Measurements from ENCODE around the gene ZNF787.
"Not testable (repeated sequence)": the region's sequence is repeated elsewhere in the genome, so short reads cannot be mapped to it uniquely, and the experiment has no call there.

Gene ZNF787

DNA sequence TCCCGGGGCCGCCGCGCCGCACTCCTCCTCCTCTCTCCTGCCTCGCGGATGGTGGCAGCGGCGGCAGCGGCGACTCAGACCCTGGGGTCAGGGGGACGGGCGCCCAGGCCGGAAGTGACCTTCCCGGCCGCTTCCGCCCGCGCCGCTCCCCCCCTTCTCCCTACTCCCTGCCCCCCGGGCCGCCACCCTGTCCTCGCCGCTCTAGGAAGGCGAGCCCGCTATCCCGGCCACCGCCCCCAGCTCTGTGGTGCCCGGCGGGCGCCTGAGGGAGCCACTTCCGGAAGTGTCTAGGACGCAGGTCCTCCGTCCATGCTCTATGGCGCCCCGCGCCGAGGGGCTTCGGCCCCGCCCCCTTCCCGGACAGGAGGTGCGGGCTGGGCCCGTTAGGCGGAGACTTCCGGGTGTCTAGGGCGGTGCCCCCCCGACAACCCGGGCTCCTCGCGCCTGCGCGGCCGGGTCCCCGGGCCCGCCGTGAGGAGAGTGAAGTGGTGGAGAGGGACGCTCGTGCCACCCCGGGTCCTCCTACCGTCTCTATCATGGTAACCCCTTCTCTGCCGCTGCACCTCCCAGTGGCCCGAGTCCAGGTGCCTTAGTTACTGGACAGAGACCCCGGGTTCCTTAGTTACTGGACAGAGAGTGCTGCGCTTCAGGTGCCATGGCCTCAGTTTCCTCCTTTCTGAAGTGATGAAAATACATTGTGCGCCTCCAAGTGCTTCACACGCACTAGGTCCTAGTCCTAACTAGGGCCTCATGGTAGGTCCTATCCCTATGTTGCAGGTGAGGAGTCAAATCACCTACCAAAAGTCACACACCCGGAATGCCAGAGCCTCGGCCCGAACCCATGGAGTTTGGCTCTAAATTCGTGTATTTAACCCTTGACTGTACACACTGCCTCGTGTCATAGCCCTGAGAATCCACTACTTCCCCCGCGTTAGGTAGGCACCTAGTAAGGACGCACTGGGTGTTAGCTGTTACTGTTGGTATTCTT is at the start of gene ZNF787:
Gene ZNF787 (minus strand): TSS at position 116 of the 988 bp plus-strand sequence. CDS start 18,078 bp downstream, outside the sequence.
- peak; percentile 98 for DNase-seq (ENCODE audit: low spot score)

DNA sequence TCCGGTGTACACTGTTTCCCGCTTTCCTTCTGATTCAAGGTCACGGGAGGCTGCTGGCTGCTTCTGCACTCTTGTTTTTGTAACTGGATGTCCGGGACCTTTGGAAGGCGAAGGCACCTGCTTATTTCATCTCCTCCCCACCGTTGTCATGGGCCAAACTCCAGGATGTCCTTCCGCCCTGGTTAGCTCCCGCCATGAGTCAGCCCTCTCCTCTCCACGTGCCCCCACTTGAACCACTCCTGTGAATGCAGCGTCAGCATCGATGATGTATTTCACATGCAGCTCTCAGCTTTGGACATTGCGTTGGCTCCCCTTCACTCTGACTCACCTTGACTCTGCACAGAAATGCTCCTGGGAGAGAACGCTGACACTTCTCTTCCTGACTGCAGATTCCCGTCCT is 49.2 kb upstream of the ZNF787 start:
- no peak for DNase-seq (ENCODE audit: low spot score)

DNA sequence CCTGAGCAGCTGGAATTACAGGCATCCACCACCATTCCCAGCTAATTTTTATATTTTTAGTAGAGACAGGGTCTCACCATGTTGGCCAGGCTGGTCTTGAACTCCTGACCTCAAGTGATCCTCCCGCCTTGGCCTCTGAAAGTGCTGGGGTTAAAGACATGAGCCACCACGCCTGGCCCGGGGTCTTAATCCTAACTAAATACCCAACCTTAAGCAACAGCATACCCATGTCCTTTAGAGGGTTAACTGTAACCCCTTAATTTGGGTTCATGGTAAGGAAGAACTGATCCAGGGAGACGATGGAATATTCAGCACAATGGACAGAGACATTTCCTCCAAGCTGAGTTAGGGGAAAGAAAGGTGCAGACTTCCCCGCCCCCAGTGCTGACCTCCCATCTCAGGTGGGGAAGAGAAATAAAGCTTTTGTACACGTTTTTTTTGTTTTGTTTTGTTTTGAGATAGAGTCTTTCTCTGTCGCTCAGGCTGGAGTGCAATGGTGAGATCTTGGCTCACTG is 46.0 kb upstream of the ZNF787 start:
- no peak for DNase-seq (ENCODE audit: low spot score)

DNA sequence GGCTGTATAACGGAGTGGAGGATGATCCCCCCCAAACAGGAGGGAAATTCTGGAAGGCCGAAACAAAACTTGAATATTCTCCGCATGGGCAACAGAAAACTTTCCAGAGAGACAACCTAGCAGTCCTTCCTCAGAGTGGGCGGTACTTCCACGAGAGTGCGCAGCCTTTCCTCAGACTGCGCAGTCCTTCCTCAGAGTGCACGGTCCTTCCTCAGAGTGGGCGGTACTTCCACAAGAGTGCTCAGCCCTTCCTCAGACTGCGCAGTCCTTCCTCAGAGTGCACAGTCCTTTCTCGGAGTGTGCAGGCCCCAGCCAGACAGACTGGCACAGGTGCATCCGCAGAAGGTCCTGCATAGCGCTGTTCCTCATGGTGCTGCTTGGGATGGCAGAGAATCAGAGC is 42.0 kb upstream of the ZNF787 start:
- DNase-seq (ENCODE audit: low spot score): no peak

DNA sequence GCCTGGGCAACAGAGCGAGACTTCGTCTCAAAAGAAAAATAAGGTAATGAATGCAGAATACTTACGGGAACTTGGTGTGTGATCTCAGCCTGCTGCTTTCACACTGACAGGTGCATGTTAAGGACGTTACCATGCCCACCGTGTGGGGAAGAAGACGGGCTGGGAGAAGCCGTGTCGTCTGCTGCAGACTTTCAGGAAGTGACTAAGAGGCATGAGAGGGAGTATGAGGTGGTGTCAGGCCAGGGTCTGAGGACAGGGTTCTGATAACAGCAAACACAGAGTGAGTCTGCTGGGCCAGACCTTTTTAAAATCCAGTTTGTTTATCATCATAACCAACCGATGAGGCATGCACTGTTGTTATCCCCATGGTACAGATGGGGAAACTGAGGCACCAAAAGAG is 41.2 kb upstream of the ZNF787 start:
- no peak for DNase-seq (ENCODE audit: low spot score)

DNA sequence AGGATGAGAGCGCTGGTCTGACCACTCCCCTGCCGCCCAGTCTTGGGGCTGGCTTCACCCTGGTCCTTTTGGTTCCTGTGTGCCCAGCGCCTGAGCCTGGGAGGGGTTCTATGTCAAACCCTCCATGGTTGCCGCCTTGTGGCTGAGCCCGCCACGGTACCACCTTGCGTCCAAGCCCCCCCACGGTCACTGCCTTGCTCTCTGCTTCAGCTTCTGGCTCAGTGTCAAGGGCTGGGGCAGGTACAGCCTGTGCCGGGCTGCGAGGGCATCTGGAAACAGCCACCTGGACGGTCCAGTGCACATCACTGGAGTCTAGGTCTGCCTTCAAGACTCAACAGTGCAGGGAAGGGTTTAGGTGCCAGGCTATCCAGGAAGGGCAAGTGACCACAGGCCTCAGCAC is 40.4 kb upstream of the ZNF787 start:
- no peak for DNase-seq (ENCODE audit: low spot score)

DNA sequence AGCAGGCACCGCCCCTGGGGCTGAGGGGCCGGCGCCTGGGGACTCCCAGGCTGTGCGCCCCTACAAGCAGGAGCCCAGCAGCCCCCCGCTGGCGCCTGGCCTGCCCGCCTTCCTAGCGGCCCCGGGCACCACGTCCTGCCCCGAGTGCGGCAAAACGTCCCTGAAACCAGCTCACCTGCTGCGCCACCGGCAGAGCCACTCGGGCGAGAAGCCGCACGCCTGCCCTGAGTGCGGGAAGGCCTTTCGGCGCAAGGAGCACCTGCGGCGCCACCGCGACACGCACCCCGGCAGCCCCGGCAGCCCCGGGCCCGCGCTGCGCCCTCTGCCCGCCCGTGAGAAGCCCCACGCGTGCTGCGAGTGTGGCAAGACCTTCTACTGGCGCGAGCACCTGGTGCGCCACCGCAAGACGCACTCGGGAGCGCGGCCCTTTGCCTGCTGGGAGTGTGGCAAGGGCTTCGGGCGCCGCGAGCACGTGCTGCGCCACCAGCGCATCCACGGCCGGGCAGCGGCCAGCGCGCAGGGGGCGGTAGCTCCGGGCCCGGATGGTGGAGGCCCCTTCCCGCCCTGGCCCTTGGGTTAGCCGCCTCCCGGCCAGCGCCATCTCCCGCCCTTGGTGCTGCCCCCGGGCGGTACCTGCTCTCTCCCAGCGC is 38.7 kb upstream of the ZNF787 start:
- no peak for DNase-seq (ENCODE audit: low spot score)

DNA sequence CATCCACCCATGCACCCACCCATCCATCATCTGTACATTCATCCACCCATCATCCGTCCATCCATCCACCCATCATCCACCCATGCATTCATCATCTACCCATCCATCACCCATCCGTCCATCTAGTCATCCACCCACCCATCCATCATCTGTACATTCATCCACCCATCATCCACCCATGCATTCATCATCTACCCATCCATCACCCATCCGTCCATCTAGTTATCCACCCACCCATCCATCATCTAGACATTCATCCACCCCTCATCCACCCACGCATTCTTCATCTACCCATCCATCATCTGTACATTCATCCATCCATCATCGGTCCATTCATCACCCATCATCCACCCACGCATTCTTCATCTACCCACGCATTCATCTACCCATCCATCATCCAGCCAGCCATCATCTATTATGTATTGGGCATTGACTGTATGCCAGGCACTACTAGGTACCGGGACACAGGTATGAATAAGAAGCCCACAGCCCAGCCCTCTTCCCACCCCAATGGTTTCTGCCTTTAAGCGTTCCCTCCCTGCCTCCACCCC is 38.0 kb upstream of the ZNF787 start:
- no peak for DNase-seq (ENCODE audit: low spot score)

DNA sequence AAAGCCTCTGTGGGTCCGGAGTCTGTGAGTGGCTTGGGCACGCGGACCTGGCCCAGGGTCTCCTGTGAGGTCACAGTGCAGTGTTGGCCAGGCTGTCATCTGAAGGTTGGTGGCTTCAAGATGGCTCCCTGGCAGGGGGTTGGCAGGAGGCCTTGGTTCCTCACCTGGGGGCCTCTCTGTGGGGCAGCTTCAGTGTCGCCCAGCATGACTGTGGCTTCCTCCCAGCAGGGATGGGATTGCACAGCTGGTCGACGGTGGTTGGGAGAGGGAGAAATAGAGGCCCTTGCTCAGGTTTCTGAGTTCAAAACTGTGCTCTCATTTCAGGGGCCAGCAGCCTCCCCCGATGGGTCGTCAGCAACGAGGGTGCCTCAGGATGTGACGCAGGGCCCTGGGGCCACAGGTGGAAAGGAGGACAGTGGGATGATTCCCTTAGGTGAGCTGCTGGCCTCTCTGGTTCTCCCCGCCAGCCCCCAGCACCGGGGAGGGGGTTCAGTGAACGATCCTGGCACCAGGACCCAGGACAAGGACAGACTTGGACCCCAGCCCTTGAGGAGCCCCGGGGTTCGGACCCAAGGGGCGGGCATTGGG is 37.2 kb upstream of the ZNF787 start:
- no peak for DNase-seq (ENCODE audit: low spot score)

DNA sequence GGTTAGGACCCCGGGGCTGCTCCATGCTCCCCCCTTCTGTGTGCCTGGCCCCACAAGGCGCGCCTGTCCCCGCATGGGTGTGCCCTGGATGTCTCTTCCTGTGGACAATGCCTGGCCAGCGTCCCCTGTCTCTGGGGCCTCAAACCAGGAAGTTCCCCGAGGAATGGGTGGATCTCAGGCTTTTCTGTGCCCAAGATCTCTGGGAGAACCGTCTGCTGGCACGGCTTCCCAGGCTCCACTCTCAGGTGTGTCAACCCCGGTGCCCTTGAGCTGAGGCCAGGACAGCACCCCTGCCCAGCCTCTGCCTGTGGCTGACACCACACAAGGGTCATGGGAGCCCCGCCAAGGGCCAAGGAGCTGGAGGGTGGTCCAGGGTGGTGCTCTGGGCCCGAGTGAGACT is 35.7 kb upstream of the ZNF787 start:
- no peak for DNase-seq (ENCODE audit: low spot score)

DNA sequence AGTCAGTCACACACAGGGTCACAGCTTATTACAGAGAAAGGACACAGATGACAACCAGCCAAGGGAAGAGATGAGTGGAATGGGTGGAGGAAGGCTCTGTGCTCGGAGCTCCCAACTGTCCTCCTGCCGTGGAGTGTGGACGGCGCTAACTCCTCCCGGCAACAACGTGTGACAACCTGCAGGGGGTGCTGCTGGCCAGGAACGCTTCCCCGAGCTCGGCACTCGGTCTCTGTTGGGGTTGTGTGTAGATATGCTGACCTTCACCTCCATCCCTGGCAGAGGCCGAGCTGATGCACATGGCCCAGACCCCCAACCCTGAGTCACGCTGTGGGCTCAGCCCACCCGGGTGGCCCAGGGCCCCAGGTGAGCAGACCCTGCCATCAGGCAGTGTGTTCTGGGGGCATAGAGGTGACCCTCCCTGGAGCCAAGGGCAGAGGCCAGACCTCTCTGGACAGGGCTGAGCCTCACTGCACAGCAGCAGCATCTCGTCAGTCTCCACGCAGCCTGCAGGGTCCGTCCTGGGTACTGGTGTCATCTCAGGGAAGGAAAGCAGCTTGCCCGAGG is 34.1 kb upstream of the ZNF787 start:
- DNase-seq (ENCODE audit: low spot score): peak; percentile 33

DNA sequence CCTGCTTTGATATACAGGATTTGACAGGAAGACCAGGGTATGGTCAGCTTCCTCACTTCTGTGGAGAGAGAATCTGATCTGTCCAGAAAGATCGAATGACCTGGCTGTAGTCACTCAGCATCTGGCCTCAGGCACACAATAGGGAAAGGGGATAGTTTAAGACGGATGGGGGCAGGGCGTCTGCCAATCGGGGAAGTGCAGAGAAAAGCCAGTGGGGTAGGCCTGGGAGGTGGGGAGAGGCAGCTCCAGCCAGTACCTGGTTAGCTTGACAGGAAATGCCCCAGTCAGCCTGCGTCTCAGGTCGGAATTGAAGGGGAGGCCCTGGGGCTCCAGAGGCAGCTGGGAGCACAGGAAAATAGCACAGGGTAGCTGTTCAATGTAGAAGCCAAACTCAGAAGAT is 32.4 kb upstream of the ZNF787 start:
- DNase-seq (ENCODE audit: low spot score): no peak

DNA sequence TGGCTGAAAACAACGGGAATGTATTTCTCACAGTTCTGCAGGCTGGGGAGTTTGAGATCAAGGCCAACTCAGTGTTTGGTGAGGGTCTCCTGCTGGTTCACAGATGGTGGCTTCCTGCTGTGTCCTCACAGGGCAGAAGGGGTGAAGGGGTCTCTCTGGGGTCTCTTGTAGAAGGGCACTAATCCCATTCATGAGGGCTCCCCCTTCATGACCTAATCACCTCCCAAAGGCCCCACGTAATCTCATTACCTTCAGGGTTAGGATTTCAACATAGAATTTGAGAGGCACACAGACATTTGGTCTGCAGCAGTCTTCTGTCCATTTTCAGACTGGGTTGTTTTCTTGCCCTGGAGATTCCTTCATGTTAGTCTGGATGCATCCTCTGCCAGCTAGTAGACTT is 31.5 kb upstream of the ZNF787 start:
- no peak for DNase-seq (ENCODE audit: low spot score)

DNA sequence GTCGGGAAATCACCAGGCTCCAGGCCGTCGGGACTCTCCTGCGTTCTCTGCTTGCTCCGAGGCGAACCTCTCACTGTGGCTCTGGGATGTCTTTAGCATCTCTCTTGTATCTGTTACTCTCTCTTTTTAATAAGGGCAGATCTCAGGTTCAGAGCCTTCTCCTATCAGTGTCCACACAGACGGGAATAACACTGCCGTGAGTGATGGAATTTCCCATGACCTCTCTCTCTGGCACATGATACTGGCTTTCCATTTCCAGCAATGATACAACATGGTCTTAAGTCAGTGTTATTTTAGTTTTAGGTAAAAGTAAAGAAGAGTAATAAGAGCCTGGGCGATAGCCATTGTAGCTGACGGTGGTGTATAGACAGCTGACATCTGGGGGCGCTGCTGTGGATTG is 29.3 kb upstream of the ZNF787 start:
- no peak for DNase-seq (ENCODE audit: low spot score)

DNA sequence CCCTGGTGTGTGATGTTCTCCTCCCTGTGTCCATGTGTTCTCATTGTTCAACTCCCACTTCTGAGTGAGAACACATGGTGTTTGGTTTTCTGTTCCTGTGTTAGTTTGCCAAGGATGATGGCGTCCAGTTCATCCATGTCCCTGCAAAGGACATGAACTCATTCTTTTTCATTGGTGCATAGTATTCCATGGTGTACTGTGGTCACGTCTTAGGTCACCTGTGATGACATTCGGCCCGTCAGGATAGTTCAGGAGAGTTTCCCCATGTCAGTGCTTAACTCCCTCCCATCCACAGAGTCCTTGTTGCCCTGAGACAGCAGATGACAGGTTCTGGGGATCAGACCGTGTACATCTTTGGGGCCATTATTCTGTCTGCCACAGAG is 28.6 kb upstream of the ZNF787 start:
- no peak for DNase-seq (ENCODE audit: low spot score)

DNA sequence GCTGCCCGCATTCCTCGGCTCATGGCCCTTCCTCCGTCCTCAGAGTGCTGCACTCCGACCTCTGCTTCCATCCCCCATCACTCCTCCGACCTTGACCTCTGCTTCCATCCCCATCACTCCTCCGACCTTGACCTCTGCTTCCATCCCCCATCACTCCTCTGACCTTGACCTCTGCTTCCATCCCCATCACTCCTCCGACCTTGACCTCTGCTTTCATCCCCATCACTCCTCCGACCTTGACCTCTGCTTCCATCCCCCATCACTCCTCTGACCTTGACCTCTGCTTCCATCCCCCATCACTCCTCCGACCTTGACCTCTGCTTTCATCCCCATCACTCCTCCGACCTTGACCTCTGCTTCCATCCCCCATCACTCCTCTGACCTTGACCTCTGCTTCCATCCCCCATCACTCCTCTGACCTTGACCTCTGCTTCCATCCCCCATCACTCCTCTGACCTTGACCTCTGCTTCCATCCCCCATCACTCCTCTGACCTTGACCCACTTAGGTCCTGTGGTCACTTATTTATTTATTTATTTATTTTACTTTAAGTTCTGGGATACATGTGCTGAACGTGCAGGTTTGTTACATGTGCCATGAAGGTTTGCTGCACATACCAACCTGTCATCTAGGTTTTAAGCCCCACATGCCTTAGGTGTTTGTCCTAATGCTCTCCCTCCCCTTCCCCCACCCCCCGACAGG is 28.0 kb upstream of the ZNF787 start:
- not testable (repeated sequence) for DNase-seq (ENCODE audit: low spot score)

DNA sequence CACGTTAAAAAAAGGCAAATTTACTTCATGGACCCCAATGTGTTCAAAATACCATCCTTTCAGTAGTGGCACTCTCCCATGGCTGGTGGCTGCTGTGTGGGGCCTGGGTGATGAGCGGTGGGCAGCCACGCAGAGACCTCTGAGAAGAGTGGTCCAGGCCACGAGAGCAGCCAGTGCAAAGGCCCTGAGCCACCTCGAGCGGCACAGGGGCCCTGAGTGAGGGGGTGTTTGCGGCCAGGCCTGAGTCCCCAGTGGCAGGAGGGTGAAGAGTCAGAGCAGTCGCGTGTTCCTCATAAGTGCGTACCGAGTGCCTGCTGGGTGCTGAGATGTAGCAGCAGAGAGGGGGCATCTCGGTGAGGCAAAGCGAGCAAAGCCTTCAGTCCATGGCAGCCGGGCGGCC is 27.0 kb upstream of the ZNF787 start:
- no peak for DNase-seq (ENCODE audit: low spot score)

DNA sequence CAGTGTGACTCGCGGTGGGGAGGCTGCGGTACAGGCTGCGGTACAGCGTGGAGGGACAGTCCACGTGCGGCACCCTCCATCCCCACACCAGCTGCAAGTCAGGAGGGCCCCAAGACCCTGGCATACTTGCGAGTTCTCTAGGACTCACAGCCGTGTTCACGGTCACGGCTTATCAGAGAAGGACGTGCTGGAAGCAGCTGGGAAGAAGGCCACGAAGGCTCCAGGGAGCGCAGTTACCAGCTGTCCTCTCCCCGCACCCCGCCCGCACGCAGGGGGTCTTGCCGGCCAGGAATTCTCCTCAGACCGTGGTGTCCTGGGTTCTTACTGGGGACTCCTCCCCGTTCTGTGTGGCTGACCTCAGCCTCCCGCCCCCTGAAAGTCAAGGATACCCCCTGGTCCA is 26.2 kb upstream of the ZNF787 start:
- no peak for DNase-seq (ENCODE audit: low spot score)

DNA sequence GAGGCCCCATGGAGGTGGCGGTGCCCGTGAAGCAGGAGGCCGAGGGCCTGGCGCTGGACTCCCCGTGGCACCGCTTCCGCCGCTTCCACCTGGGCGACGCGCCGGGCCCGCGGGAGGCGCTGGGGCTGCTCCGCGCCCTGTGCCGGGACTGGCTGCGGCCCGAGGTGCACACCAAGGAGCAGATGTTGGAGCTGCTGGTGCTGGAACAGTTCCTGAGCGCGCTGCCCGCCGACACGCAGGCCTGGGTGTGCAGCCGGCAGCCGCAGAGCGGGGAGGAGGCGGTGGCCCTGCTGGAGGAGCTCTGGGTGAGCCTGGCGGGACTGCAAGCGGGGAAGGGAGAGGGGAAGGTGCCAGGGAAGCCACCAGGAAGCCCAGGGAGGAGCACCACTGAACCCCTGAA is 25.8 kb upstream of the ZNF787 start:
- DNase-seq (ENCODE audit: low spot score): peak; percentile 25

DNA sequence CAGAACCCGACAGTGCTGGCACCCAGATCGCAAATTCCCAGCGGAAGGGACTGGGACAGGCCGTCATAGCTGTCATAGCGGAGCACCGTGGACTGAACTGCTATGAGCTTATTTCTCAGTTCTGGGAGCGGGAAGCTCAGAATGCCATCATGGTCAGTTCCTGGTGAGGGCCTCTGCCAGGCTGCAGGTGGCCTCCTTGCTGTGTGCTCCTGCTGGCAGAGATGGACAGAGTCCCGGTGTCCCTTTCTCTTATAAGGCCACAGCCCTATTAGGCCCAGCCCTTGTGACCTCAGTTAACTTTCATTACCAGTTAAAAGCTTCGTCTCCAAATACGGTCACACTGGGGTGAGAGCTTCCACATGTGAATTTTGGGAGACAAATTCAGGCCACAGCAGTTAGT is 24.6 kb upstream of the ZNF787 start:
- DNase-seq (ENCODE audit: low spot score): no peak

DNA sequence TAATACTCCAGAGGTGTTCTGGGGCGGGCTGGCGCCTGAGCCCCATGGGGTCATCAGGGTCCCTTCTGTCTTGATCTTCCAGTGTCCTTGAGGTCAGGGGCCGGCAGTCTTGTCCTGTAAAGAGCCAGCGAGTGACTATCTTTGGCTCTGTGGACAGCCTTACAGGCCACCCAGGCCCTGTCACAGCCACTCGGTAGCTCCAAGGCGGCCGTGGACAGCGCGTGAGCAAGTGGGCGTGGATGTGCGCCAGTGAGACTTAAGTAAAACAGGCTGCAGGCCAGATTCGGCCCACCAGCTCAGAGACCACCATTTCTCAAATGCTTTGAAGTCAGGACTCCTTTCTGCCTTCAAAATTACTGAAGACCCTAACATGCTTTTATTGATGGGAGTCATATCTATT is 23.7 kb upstream of the ZNF787 start:
- DNase-seq (ENCODE audit: low spot score): no peak

DNA sequence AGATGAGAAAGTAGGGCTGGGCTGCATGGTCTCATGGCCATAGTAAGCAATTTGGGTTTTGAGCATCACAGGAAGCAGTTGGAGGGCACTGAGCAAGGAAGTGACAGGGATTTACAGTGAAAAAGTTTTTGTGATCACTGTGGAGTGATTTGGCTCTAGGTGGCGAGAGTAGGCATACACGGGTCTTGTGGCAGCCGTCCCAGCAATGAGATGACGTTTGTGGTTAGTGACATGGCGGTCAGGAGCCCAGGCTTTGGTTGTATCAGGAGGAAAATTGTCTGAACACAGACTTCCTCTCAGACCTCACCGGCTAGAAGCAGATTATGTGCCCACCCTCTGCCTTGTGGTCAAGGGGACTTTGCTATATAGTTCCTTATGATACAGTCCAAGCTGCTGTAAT is 23.3 kb upstream of the ZNF787 start:
- no peak for DNase-seq (ENCODE audit: low spot score)

Data from cerebellar cortex (tissue), 1 donor.